GM10847 (cell line): ENCODE measurements around the gene CEP63.

Source experiments
- POLR2A ChIP-seq: IDR thresholded peaks from 2 replicates; pipeline ENCODE4 v1.6.1; 2011; ENCODE audit not compliant: insufficient read length; ENCODE audit errors: extremely low read depth

The CEP63 gene

DNA sequence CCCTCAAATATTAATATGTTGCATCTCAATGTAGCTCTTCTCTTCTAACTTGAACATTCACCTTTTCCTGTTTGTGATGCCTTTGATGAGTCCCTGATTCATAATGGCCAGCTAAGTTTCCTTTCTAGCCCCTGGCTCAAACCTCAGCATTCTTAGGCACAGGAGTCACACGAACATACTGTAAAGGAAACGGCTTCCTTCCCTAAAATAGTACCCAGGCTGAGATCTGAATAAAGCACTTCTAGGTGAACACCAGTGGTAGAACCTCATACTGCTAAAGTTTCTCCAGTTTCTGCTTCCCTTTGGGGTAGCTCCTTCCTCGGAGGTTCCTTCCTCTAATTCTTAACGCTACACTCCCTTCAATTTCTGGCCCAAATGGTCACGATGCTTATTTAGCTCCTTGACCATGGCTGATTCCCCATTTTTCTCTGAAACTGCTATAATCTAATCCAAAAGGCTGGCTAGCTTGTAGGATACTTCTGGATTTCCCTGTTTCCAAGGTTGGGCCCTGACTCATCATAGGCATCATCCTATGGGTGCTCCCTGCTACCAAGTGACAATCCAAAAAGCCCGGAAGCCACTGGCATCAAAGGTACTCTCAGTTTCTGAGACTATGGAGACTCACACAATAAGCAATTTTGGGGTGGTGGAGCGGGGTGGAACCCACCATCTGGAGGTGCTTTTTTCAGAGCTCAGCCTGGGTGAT lies 2.5 kb upstream of the CEP63 start:
- no peak for TF ChIP-seq POLR2A

DNA sequence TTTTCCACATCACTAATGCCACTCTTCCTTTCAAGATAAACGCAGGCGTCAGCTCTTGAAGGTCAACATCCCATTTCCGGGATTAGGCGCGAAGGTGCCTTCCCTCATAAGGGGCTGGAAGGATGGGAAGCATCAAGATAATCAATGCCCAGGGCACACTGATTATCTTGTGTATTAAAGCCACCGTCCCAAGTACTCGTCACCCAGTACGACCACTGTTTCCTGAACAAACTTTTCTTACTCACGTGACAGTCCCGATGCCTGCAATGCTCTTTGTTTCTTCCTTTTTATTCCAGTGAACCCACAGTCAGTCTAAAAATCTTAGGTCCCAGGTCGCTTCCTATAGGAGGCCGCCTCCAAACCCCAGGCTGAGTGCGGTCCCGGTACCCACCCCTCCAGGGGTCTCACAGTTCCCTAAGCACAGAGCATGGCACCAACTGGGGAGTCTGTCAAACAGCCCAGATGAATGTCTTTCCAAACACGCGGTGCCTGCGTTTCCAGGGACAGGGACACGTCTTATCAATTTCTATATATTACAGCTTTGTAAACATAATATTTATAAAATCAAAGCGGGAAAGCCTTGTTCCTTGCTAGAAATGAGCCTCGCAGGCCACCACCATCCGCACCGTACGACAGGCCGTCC lies 661 bp upstream of the CEP63 start:
- peak; percentile 0 for TF ChIP-seq POLR2A

DNA sequence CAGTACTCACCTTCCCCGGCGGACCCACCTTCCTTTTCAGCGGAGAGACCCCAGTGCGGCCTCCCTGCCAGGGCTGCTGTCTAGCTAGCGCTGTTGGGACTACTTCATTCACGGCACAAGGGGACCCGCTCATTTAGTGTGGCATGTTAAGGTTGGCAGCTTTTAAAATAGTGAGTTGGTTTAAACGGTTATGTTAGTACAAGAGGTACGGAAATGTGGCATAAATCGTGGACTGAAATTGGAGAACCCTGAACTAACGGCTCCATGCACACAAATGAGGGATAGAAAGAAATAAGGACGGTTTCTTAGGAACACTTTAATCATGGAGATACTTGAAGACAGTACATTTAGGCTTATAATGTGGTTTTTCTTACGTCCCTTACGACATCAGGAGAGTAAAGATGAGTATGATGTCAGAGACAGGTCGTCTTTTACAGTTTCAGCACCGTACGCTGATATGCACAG lies 752 bp downstream of the CEP63 start:
- no peak for TF ChIP-seq POLR2A

DNA sequence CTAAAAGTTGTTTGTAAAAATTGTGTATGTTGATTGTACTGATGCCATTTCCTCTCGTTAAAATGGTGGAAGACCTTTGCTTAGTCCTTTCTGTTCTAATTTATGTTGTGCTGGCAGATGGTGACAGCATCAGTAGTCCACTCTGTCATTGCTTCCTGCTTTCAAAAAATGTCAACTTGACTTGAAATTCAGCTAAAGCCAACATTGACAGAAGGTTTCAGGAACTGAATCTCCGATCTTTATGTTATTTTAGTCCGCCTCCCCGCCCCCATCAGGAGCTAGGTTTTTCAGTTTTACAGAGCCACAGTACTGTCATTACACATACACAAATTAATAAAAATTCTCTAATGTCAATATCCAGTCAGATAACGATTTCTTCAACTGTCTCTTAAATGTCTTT lies 1.5 kb downstream of the CEP63 start:
- TF ChIP-seq POLR2A = no peak

DNA sequence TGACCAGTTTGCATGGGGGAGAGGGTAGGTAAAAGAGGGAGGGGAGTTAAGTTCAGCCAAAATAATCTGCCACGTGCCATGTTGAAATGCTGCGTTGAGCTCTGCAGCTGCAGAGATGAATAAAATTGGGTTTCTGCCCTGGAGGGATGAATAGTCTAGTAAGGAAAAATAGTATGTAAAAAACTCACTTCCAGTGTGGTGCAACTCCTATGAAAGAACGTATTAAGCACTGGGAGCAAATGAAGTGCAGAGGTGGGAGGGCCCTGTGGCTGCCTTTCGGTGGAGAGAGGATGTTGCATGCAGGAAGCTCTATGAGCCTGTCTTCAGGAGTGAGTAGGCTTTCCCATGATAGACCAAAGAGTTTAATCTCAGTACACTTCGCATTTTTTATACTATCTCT lies 8.6 kb downstream of the CEP63 start:
- TF ChIP-seq POLR2A = no peak

DNA sequence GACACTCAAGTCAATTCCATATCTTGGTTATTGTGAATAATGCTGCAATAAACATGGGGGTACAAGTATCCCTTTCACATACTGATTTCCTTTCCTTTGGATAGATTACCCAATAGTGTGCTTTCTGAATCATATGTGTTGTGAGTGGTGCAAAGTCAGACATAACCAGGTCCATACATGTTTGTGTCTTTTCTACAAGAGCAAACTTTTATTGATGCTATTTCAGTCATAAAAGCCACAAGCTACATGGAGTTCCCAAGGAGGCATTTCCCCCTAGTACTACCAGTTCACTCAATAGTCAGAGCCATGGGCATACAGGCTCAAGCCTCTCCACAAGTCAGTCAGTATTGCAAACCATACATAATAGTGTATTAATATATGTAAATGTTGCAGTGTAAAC lies 10.1 kb downstream of the CEP63 start:
- no peak for TF ChIP-seq POLR2A

DNA sequence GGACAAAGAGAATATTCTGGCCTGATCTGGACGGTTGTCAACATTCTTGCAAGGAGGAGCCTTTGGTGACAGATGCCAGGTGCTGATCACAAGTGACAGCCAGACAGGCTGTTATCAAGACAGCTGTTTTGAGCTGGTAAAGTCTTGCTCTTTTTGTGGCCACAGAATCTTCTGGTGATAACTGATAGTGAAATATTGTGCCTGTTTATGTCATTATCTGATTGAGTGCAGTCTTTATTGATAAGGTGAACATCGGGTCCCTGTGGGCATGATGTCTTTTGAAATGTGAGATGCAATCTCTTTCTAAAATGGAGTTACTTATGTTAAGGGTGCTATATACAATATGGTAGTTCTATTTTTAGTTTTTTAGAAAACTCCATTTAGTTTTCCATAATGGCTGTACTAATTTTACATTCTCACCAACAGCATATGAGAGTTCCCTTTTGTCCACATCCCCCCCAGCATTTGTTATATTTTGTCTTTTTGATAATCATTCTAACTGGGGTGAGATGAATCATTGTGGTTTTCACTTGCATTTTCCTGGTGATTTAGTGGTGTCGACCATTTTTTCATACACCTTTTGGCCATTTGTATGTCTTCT lies 10.7 kb downstream of the CEP63 start:
- TF ChIP-seq POLR2A = no peak

DNA sequence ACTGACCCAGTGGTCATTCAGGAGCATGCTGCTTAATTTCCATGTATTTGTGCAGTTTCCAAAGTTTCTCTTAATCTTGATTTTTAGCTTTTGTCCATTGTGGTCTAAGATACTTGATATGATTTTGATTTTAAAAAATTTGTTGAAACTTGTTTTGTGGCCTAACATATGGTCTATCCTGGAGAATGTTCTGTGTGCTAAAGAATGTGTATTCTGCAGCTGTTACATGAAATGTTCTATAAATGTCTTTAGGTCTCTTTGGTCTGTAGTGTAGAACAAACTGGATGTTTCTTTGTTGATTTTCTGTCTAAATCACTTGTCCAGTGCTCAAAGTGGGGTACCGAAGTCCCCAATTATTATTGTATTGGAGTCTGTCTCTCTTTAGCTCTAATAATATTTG lies 17.4 kb downstream of the CEP63 start:
- TF ChIP-seq POLR2A = no peak

DNA sequence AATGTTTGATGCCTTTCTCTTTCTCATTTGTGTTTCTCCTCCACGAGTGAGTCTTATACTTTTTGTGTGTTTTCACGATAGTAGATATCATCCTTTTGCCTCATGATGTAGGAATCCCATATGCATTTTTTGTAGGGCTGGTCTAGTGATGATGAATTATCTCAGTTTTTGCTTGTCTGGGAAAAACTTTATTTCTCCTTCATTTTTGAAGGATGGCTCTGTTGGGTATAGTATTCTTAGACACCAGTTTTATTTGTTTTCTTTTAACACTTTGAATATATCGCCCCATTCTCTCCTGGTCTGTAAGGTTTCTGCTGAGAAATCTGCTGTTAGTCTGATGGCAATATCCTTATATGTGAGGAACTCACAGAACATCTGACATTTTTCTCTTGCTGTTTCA lies 18.3 kb downstream of the CEP63 start:
- TF ChIP-seq POLR2A = no peak

DNA sequence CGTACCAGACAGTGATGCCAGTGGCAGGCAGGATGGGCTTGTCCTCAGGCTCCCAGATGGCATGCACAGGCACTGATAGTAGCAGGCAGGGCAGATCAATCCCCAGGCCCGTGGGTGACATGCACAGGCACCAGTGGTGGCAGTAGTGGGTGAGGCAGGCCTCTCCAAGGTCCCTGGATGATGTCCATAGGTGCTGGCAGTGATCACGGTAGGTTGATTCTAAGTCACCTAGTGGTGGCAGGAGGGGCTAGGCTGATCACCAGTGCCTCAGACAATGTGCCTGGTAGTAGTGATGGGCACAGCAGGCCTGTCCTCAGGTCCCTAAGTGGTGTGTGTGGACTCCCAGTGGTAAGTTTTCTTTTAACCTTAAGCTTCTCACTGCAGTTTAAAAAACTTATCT lies 19.6 kb downstream of the CEP63 start:
- no peak for TF ChIP-seq POLR2A

DNA sequence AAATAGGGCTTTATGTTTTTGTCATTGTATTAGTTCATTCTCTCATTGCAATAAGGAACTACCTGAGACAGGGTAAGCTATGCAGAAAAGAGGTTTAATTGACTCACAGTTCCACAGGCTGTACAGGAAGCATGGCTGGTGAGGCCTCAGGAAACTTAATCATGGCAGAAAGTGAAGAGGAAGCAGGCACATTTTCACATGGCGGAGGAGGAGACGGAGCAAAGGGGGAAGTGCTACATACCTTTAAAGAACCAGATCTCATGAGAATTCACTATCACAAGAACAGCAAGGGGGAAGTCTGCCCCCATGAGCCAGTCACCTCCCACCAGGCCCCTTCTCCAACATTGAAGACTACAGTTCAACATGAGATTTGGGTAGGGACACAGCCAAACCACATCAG lies 25.6 kb downstream of the CEP63 start:
- no peak for TF ChIP-seq POLR2A

DNA sequence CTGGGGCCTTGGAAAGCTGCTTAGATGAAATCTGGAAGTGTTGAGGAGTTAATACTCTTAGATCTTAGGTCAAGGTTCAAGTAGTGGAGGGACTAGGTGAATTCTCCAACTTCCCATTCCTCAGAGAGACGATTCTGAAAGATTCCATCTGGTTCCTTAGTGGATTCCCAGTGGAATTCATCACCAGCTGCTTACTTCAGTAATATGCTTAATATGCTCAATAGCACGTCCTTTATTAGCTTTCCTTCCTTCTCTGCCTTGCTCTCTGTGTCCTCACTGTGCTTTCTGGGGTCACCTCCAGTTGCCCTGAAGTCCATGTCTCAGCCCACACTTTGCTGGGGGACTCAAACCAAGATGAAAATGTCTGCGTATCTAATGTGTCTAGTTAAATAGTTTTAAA lies 31.0 kb downstream of the CEP63 start:
- no peak for TF ChIP-seq POLR2A

DNA sequence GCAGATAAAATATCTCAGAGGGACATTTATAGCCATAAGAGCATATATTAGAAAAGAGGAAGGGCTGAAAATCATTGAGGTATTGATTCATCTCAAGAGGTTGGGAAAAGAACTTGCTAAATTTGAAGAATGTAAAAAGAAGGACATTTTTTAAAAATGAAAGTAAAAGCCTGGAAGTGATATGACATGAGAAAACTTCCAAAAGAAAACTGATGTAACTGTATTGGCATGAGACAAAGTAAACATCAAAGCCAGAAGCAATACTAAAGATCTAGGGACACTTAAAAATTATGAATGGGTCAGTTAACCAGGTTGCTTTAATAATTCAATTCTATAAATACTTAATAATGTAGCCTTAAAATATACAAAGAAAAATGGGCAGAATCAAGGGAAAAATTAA lies 31.9 kb downstream of the CEP63 start:
- no peak for TF ChIP-seq POLR2A

DNA sequence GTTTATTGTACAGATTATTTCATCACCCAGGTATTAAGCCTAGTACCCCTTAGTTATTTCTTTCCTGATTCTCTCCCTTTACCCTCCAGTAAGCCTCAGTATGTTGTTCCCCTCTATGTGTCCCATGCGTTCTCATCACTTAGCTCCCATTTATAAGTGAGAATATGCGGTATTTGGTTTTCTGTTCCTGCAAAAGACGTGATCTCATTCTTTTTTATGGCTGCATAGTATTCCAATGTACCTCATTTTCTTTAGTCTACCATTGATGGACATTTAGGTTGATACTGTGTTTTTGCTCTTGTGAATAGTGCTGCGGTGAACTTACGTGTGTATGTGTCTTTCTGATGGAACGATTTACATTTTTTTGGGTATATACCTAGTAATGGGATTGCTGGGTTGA lies 36.7 kb downstream of the CEP63 start:
- TF ChIP-seq POLR2A = no peak

DNA sequence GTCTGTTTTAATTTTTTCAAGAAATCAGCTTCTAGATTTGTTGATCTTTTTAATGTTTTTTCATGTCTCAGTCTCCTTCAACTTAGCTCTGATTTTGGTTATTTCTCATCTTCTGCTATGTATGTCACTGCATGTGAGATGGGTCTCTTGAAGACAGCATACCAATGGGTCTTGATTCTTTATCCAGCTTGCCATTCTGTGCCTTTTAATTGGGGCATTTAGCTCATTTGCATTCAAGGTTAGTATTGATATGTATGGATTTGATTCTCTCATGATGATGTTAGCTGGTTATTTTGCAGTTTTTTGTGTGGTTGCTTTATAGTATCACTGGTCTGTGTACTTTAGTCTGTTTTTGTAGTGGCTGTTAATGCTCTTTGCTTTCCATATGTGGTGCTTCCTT lies 39.4 kb downstream of the CEP63 start:
- TF ChIP-seq POLR2A = no peak

DNA sequence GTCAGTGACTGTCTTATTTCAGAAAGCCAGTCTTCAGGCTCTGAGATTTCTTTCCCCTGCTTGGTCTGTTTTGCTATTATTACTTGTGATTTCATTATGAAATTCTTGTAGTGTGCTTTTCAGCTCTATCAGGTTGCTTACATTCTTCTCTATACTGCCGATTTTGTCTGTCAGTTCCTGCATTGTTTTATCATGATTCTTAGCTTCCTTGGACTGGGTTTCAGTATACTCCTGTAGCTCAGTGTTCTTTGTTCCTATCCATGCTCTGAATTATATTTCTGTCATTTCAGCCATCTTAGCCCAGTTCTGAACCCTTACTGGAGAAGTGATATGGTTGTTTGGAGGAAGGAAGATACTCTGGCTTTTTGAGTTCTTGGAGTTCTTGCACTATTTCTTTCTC lies 40.5 kb downstream of the CEP63 start:
- TF ChIP-seq POLR2A = no peak
